Activated naive CD4-positive, alpha-beta T cell treated with anti-CD3 and anti-CD28 coated beads, Interleukin-2, amount 50 U/mL, for 16 hours (primary cell): ENCODE data around the gene CASP7.

ENCODE experiments used
- DNase-seq: peaks from one replicate; pipeline ENCODE4 v3.0.0-alpha.2; 2020

The CASP7 gene

GRCh38 chr10:113712755-113713639 is 33.3 kb downstream of the CASP7 start:
- DNase-seq: no peak

DNA sequence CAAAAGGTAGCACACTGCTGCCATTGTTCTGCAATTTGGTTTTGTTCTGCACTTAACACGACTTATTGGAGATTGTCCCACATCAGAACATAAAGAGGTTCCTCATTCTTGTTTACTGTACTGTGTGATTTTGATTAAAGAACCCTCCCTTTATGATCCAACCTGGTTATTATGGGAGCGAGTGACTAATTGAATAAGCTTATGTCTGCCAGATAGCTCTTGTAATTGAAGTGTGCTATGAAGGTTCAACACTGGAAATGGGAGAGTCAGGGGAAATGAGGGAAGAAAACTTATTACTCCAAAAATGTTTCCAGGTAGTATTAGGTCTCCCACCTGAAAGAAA is 33.9 kb downstream of the CASP7 start:
- no peak for DNase-seq

DNA sequence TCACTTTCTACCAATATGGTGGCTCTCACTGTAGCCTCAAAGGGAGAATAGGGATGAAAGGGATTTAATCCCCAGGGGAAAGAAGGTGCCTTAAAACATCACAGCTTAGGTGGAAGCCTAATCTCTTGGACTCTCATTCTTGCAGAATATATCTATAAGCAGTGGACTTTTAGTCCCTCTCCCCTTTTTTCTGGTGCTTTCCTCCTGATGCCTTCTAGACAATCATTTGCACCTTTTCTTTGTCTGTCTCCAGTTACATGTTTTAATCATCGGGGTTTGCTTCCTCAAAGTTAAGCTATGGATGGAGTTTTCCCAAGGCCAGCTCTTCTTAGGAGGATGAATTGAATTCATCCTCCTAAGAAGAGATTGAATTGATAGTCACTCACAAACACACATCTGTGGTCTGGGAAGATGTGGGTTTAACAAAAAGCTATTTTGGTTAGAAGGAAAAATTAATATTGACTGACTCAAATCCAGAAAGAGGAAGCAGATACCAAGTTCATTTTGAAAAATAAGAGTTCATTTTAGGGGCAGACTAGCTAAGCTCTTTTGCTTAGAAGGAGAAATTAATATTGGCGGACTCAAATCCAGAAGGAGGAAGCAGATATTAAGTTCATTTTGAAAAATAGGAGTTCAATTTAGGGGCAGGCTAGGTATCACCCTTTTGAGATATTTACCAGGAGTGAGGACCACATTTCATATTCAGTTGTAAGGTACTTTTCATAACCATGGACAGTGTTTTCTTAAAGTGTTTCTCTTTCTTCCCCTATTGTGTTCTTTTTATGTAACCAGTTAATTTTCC is 36.6 kb downstream of the CASP7 start:
- DNase-seq: no peak

- DNase-seq: no peak
These were observed 39.5 kb downstream of the CASP7 start for GRCh38 chr10:113718969-113719822.

DNA sequence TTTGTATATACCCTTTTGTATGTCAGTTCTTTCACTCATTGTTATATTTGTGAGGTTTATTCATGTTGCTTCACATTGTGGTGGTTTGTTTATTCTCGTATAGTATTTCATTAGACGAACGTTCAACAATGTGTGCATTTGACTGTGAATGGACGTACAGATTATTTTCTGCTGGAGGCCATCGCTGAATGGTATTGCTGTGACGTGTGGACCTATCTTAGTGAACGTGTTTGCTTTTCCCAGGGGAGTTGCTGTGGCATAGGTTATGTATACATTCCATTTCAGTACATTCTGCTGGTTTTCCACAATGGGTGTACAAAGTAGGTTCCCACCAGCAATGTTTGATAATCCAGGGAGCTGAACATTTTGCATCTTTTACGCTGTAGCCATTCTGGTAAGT is 40.7 kb downstream of the CASP7 start:
- DNase-seq: no peak

DNA sequence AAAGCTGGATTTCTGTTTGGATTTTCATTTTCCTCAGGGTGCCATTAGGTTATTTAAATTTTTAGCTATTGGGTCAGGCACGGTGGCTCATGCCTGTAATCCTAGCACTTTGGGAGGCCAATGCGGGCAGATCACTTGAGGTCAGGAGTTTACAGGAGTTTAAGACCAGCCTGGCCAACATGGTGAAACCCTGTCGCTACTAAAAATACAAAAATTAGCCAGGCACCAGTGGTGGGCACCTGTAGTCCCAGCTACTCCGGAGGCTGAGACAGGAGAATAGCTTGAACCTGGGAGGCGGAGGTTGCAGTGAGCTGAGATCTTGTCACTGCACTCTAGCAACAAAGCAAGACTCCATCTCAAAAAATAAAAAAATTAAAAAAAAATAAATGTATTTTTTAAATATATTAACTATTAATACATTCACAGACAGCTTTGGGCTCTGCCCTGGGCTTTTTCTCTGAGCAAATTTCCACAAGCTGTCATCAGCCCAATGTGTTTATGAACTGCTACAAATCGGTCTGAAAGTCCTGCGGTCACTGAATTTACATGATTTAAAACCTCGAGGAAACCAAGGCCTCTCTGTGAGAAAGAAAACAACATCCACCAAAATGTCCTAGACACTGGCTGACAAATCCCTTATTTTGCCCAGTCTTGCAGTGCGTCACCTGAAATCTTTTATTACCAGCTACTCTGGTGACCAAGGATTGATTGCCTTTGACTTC is 52.6 kb downstream of the CASP7 start:
- no peak for DNase-seq

DNA sequence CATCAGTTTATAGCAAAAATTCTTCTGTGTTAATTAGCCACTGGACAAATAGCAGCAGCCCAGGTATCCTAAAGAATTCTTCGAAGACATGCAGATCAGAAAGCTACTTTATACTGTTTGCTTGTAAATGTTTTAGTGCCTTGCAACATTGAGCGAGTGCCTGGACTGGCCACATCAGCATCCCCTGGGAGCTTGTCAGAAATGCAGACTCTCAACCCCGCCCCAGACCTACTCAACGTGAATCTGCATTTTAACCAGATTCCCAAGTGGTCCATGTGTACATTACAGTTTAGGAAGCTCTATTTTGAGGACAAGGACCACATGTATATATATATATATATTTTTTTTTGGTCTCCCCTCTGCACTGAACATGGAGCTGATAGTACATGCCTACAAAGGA is 53.3 kb downstream of the CASP7 start:
- no peak for DNase-seq

DNA sequence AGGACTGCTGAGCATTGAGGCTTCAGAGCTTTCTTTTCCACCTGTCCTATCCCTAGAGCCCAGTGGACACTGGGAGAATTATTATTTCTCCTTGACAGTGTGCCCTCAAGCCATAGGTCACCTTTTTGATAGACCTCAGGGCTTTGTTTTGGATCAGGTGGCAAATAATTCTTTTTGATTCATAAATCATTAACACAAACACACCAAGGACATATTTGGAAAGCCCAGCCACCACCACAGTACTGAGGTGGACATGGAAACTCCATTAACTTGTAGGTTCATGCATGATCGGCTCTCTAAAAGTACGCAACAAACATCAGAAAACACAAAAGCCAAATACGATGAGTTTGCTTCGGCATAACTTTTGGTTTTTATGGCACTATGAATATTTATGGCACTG is 53.9 kb downstream of the CASP7 start:
- no peak for DNase-seq

DNA sequence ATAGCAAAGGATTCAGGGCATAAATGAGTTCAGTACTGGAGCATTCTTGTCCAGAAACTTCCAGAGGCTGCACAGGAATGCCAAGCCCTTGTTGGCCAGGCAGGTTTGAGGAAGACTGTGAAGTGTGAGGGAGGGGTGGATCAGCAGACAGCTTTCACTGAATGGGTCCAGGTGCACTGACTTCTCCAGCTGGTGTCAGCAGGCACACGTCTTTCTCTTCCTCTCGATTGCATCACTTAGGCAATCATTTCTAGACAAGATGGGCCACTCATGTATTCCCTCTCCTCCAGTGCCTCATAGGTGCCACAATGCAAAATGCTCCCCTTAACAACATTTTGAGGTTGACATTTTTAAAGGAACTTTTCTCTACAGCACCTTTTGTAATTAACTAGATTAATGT is 56.2 kb downstream of the CASP7 start:
- no peak for DNase-seq

- no peak for DNase-seq
These were observed 56.9 kb downstream of the CASP7 start for GRCh38 chr10:113736576-113736975.

DNA sequence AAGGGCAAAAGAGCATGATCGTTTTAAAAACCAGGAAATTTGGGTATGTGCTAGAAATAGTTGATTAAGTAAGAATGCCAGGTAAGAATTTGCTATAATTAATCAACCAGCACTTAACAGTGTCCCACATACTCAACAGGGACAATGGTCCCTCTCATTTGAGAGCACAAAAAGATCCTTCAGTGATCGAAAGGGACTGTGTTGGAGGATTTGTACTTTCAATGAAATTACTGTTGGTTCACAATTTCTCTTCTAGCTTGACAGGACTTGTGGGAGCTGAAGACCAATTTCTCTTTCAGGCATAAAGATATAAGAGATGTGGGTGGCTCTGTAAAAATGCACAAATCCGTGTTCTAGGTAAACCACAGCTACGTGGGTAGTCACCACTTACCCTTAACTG is 59.3 kb downstream of the CASP7 start:
- no peak for DNase-seq

DNA sequence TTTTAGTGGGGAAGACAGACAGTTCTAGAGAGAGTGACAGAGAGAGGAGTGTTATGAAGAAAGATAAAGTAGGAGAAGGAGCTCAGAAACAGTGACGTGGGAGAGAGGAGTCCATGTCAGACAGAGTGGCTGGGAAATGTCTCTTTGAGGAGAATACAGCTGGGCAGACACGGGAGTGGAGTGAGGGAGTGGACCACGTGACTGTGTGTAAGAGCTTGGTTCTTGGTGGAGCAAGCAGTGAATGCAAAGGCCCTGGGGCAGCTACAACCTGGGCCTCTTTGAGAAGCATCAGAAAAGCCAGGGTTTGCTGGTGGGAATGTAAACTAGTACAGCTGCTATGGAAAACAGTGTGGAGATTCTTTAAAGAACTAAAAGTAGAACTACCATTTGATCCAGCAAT is 59.9 kb downstream of the CASP7 start:
- no peak for DNase-seq

GRCh38 chr10:113740850-113741249 is 61.1 kb downstream of the CASP7 start:
- no peak for DNase-seq

DNA sequence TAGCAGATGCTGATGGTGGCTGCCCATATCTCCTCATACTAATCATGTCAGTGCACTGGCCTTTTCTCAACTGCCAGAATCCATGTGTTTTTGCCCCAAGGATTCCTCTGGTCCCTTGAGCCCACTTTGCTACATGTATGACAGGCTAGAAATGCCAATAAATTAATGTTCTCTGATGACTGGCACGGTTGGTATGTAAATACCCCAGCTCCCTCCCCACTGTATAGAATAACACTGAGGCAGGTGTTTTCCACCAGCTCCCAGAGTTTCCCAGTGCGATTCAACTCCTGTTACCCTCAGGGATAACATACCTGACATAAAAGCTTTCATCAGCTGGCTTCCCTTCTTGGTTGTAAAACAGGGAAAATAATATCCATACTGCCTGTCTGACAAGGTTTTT is 62.8 kb downstream of the CASP7 start:
- no peak for DNase-seq

DNA sequence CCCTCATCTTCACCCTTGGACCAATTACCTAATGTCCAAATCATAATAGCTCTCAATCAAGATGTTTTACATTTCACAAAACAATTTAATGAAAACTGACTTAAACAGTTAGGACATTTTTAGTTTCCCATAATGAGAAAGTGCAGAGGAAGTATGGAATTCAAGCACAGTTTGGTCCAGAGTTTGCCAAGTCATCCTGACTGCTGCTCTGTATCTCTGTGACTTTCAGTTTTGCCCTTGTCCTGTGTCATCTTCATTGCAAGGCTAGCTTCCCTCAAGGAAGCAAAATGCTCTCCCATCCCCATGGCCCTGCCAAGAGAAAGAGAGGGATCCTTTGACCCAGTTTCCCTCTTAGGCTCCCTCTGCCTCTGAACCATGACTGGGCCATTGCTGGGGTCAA is 63.9 kb downstream of the CASP7 start:
- no peak for DNase-seq

- no peak for DNase-seq
These were observed 65.7 kb downstream of the CASP7 start for GRCh38 chr10:113745374-113745773.

DNA sequence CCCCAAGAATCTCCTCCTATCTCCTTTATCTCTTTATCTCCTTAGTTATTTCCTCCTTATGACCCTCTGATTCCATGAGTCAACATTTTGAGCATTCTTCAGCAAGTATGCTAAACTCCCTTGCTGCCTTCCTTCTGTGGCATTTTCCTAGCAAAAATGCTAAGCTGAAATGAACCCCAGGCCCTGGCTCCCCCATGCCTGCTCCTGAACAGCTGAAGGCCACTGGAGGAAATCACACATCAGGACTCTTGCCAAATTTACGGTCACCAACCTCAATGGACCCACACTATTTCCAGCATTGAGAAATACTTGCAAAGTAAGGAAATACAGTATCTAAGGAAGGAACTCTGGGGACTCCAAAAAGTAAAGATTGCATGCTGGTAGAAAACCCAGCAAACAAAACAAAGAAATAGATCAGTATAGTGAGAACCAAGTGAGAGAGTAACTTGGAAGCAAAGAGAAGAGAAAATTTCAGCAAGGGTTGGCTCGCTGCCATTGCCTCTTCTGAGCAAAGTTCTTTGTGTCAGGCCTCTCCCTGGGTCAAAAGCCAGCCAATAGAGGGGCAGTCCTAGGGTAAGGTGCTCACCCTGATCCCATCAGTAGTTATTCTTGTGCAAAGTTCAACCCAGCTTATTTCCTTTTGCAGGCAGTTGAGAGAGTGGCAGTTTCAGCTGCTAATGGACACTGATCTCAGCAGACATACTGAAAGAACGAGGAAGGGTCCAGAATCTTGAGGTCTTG is 66.7 kb downstream of the CASP7 start:
- DNase-seq: no peak

GRCh38 chr10:113751181-113751732 is 71.5 kb downstream of the CASP7 start, which contains the start of gene PLEKHS1:
PLEKHS1 (plus strand) TSS chr10:113751682; CDS start chr10:113755278, 3,596 bp downstream.
- DNase-seq: no peak

DNA sequence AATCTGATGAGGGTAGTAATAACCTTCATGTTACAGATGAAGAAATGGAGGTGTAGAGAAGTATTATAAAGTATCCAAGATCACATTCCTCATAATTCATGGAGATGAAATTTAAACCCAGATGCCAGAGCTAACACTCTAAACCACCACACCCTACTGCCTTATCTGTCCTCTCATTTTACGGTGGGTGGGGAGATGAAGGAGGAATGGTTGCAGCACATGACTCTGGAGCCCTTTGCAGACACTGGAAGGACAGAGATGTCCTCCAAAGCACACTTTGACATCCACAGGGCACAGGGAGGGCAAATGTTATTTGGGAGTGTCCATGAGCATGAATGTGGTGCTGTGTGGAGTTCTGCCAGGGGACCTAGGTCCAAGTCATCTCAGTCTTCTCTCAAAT is 72.8 kb downstream of the CASP7 start:
- DNase-seq: no peak

- no peak for DNase-seq
These were observed 73.4 kb downstream of the CASP7 start for GRCh38 chr10:113753020-113753692.

DNA sequence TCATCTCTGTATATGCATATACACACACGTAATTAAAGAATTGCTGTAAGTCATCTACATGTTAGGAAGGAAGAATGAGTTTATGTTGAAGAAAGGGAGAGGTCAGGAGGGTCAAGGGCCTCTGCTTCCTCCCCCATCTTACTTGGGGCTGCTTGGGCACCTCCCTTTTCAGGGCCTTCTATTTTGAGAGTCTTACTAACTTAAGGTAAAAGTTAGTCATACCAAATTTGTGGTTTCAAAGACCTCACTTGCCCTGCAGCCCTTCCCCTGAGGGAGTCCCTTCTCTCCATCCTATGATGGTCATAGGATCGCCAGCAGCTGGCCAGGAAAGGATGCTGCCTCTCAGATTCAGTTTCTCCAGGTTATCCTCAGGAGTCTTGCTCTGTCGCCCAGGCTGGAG is 74.4 kb downstream of the CASP7 start:
- DNase-seq: no peak
